H9 (cell line): ENCODE measurements around the gene PLD5. TPM values are rescaled to one million over a fixed set of nuclear protein-coding genes. Genes with fewer than 3 reads are reported as not detected.

Source experiments
- DNase-seq: peaks from one replicate; pipeline ENCODE4 v3.0.0-alpha.2; 2017
- H2AFZ ChIP-seq: one replicate; pipeline ENCODE4 v1.6.1; 2013; ENCODE audit warnings: mild to moderate bottlenecking, low read length, control low read depth, moderate library complexity
- H2AK5ac ChIP-seq: 2 replicates; pipeline ENCODE4 v1.6.1; 2013; ENCODE audit warnings: low read length, control low read depth, mixed read lengths; ENCODE audit not compliant: insufficient read length
- H2BK120ac ChIP-seq: one replicate; pipeline ENCODE4 v1.6.1; 2013; ENCODE audit warnings: low read depth, mild to moderate bottlenecking, low read length, control low read depth, inconsistent platforms; ENCODE audit not compliant: poor library complexity, severe bottlenecking
- H2BK12ac ChIP-seq: 2 replicates; pipeline ENCODE4 v1.6.1; 2013; ENCODE audit warnings: low read length, control low read depth, mixed read lengths, low read depth; ENCODE audit not compliant: insufficient read length
- H2BK15ac ChIP-seq: 2 replicates; pipeline ENCODE4 v1.6.1; 2013; ENCODE audit warnings: low read depth, low read length, control low read depth
- H2BK20ac ChIP-seq: one replicate; pipeline ENCODE4 v1.6.1; 2013; ENCODE audit warnings: low read depth, mild to moderate bottlenecking, low read length, control low read depth, inconsistent platforms; ENCODE audit not compliant: poor library complexity, severe bottlenecking
- H2BK5ac ChIP-seq: 2 replicates; pipeline ENCODE4 v1.6.1; 2013; ENCODE audit warnings: low read length, control low read depth, mixed read lengths; ENCODE audit not compliant: insufficient read length
- H3K14ac ChIP-seq: 2 replicates; pipeline ENCODE4 v1.6.1; 2013; ENCODE audit warnings: low read length, control low read depth; ENCODE audit not compliant: insufficient read depth
- H3K18ac ChIP-seq: 2 replicates; pipeline ENCODE4 v1.6.1; 2013; ENCODE audit warnings: low read depth, mild to moderate bottlenecking, mixed read lengths, low read length, control low read depth; ENCODE audit not compliant: insufficient read length
- H3K23ac ChIP-seq: 2 replicates; pipeline ENCODE4 v1.6.1; 2013; ENCODE audit warnings: low read length, control low read depth, mixed read lengths, low read depth; ENCODE audit not compliant: insufficient read length
- H3K23me2 ChIP-seq: 2 replicates; pipeline ENCODE4 v1.6.1; 2013; ENCODE audit warnings: low read depth, mild to moderate bottlenecking, mixed read lengths, low read length, control low read depth; ENCODE audit not compliant: insufficient read length, poor library complexity, severe bottlenecking
- H3K27ac ChIP-seq: 2 replicates; pipeline ENCODE4 v1.5.1; 2013; ENCODE audit warnings: low read length, control low read depth, mixed read lengths, low read depth; ENCODE audit not compliant: insufficient read length
- H3K27me3 ChIP-seq: 2 replicates; pipeline ENCODE4 v1.6.1; 2013; ENCODE audit warnings: low read length, control low read depth, inconsistent platforms; ENCODE audit not compliant: insufficient read depth
- H3K4ac ChIP-seq: 2 replicates; pipeline ENCODE4 v1.6.1; 2013; ENCODE audit warnings: low read depth, mild to moderate bottlenecking, control low read depth, inconsistent platforms, low read length, moderate library complexity
- H3K4me1 ChIP-seq: 2 replicates; pipeline ENCODE4 v1.6.1; 2013; ENCODE audit warnings: low read length, control low read depth, inconsistent platforms; ENCODE audit not compliant: insufficient read depth
- H3K4me2 ChIP-seq: 2 replicates; pipeline ENCODE4 v1.6.1; 2013; ENCODE audit warnings: low read length, control low read depth, mixed read lengths; ENCODE audit not compliant: insufficient read length, insufficient read depth
- H3K56ac ChIP-seq: 2 replicates; pipeline ENCODE4 v1.6.1; 2013; ENCODE audit warnings: low read depth, mild to moderate bottlenecking, mixed read lengths, low read length, control low read depth; ENCODE audit not compliant: insufficient read length
- H3K79me1 ChIP-seq: 2 replicates; pipeline ENCODE4 v1.6.1; 2013; ENCODE audit warnings: low read depth, mild to moderate bottlenecking, moderate library complexity, low read length, control low read depth, inconsistent platforms; ENCODE audit not compliant: insufficient read depth, poor library complexity, severe bottlenecking
- H3K79me2 ChIP-seq: 2 replicates; pipeline ENCODE4 v1.6.1; 2013; ENCODE audit warnings: low read length, control low read depth, inconsistent platforms; ENCODE audit not compliant: insufficient read depth
- H3K9ac ChIP-seq: 2 replicates; pipeline ENCODE4 v1.6.1; 2013; ENCODE audit warnings: low read length, control low read depth, mixed read lengths; ENCODE audit not compliant: insufficient read length; ENCODE audit errors: extremely low read depth
- H3K9me3 ChIP-seq: one replicate; pipeline ENCODE4 v1.6.1; 2013; ENCODE audit warnings: low read depth, low read length, inconsistent platforms; ENCODE audit not compliant: control insufficient read depth
- H3T11ph ChIP-seq: one replicate; pipeline ENCODE4 v1.6.1; 2013; ENCODE audit warnings: mild to moderate bottlenecking, low read length, control low read depth, inconsistent platforms
- H4K20me1 ChIP-seq: one replicate; pipeline ENCODE4 v1.6.1; 2013; ENCODE audit not compliant: control insufficient read depth, insufficient read length, insufficient read depth
- H4K5ac ChIP-seq: 2 replicates; pipeline ENCODE4 v1.6.1; 2013; ENCODE audit warnings: low read depth, mild to moderate bottlenecking, mixed read lengths, low read length, control low read depth; ENCODE audit not compliant: insufficient read length
- H4K8ac ChIP-seq: replicated peaks from 2 replicates; pipeline ENCODE4 v1.6.1; 2013; ENCODE audit warnings: low read length, control low read depth, mixed read lengths, low read depth; ENCODE audit not compliant: insufficient read length
- H4K91ac ChIP-seq: 2 replicates; pipeline ENCODE4 v1.6.1; 2013; ENCODE audit warnings: low read depth, mild to moderate bottlenecking, moderate library complexity, mixed read lengths, low read length, control low read depth; ENCODE audit not compliant: insufficient read length
- H3K27ac Mint-ChIP-seq, 3 experiments: 2 replicates in 2 of 3; 3 replicates in 1 of 3; pipeline ENCODE4 v1.8.0; 2020 to 2021; ENCODE audit warnings: mixed read lengths in 3 of 3, mild to moderate bottlenecking in 1 of 3, moderate library complexity in 1 of 3
- H3K27me3 Mint-ChIP-seq: 2 replicates; pipeline ENCODE4 v1.8.0; 2021; ENCODE audit warnings: low read depth, mild to moderate bottlenecking, moderate library complexity, mixed read lengths
- H3K36me3 Mint-ChIP-seq, 3 experiments: 2 replicates in 2 of 3; 3 replicates in 1 of 3; pipeline ENCODE4 v1.8.0; 2020 to 2021; ENCODE audit warnings: low read depth in 3 of 3, mixed read lengths in 3 of 3; ENCODE audit not compliant: insufficient read depth in 1 of 3
- H3K4me1 Mint-ChIP-seq, 2 experiments: 2 replicates each; pipeline ENCODE4 v1.8.0; 2020; ENCODE audit warnings: mixed read lengths in 2 of 2
- H3K4me3 Mint-ChIP-seq, 2 experiments: 2 replicates in 1 of 2; 3 replicates in 1 of 2; pipeline ENCODE4 v1.8.0; 2020 to 2021; ENCODE audit warnings: mild to moderate bottlenecking in 2 of 2, mixed read lengths in 2 of 2, moderate library complexity in 1 of 2
- H3K9me3 Mint-ChIP-seq, 2 experiments: 2 replicates in 1 of 2; 3 replicates in 1 of 2; pipeline ENCODE4 v1.8.0; 2020; ENCODE audit warnings: mild to moderate bottlenecking in 2 of 2, mixed read lengths in 2 of 2, moderate library complexity in 1 of 2
- CTCF ChIP-seq: fragments of 200-600 bp; sonication (generic); conservative IDR thresholded peaks from 3 replicates; pipeline ENCODE4 v1.8.0; 2021; ENCODE audit warnings: antibody characterized with exemption, mild to moderate bottlenecking
- WGBS: extraction: QIAGEN DNeasy Blood & Tissue Kit; methylation state at CpG from one replicate; pipeline ENCODE4 v1.1.7; 2013; ENCODE audit warnings: missing lambda C conversion rate, low lambda C conversion rate, mixed read lengths; ENCODE audit not compliant: insufficient read length; ENCODE audit errors: extremely low coverage; 5-methylcytosine and 5-hydroxymethylcytosine counted together
- total RNA-seq: library from RNA; stranded (reverse); gene quantifications from 2 replicates; pipeline ENCODE4 v1.2.1, GENCODE V29; 2021

PLD5 gene
- total RNA-seq, 1 experiment from 2014 or later, result 5.2 TPM

GRCh38 chr1:242083742-242084141, 440.8 kb downstream of the PLD5 start:
- Histone ChIP-seq H3K56ac (no peak overlapping the region), H3K79me1 (no peaks in the 10 kb centered on the region), H3K23ac (no peak overlapping the region), H3K27ac (no peak overlapping the region), H3K4me2 (no peak overlapping the region), H3K23me2 (no peaks in the 10 kb centered on the region), H3K27me3 (no peaks in the 10 kb centered on the region), H2BK5ac (no peak overlapping the region), H3K9ac (no peak overlapping the region), H2BK12ac (no peak overlapping the region), H3K14ac (no peak overlapping the region), H4K91ac (no peak overlapping the region), H2BK120ac (no peak overlapping the region), H3K9me3 (no peaks in the 10 kb centered on the region), H3K79me2 (no peaks in the 10 kb centered on the region), H4K8ac (no peak overlapping the region), H2AFZ (no peak overlapping the region), H4K5ac (no peak overlapping the region), H3K18ac (no peak overlapping the region), H2BK15ac (no peak overlapping the region), H3K4me1 (peaks cover 11% of the 10 kb centered on the region; the same call in 1 of the 2 replicates), H2BK20ac (no peak overlapping the region), H4K20me1 (no peaks in the 10 kb centered on the region), H3K4ac (no peak overlapping the region), H3T11ph (no peak overlapping the region), H2AK5ac (no peak overlapping the region)
- Mint-ChIP-seq H3K27me3 (no peaks in the 10 kb centered on the region), H3K9me3 (no peaks in the 10 kb centered on the region), H3K4me3 (no peak overlapping the region), H3K4me1 (peaks cover 28 to 29% of the 10 kb centered on the region in 2 experiments), H3K36me3 (no peaks in the 10 kb centered on the region), H3K27ac (no peak overlapping the region)
- no peak for DNase-seq
- no CpG with 5 or more reads among the region's 2 CpGs for WGBS
- no peak for TF ChIP-seq CTCF
